Uterus (tissue), 2 donors: ENCODE measurements around the gene GATA2.

ENCODE experiments used
- CTCF ChIP-seq, 4 experiments: fragments of 200-600 bp in 2 of 4; fragments of 450-650 bp in 2 of 4; sonication (generic) in 2 of 4; IDR thresholded peaks; one replicate each; pipeline ENCODE4 v1.5.1; 2016 to 2019; ENCODE audit warnings: antibody characterized with exemption in 4 of 4, mild to moderate bottlenecking in 2 of 4, moderate library complexity in 1 of 4
- POLR2A ChIP-seq, 2 donors: fragments of 450-650 bp; IDR thresholded peaks; one replicate each; pipeline ENCODE4 v1.6.1; 2016; ENCODE audit warnings: antibody characterized with exemption in 2 of 2, mild to moderate bottlenecking in 1 of 2, moderate library complexity in 1 of 2

- no peak for TF ChIP-seq CTCF (IDR thresholded peaks at IDR 0.05)
- no peak for TF ChIP-seq POLR2A (IDR thresholded peaks at IDR 0.05)
These were observed 49.2 kb downstream of the GATA2 start for GRCh38 chr3:128443771-128444170.
